DMS79 treated with DMSO at 0.1 percent for 48 hours (cell line): ENCODE results near the gene AFF3.
"Not testable (repeated sequence)": the region's sequence is repeated elsewhere in the genome, so short reads cannot be mapped to it uniquely, and the experiment has no call there.

Experiments
- DNase-seq: peaks from one replicate; lab custom pipeline; 2025; lab: John Stamatoyannopoulos, UW

Gene AFF3

GRCh38 chr2:99933491-99933890 lies 208.9 kb downstream of the AFF3 start:
- DNase-seq, result not testable (repeated sequence)

- no peak for DNase-seq
Measured at GRCh38 chr2:99928470-99929053, 213.8 kb downstream of the AFF3 start.

- not testable (repeated sequence) for DNase-seq
Measured at GRCh38 chr2:99927690-99928207, 214.6 kb downstream of the AFF3 start.

- no peak for DNase-seq
Measured at GRCh38 chr2:99926986-99927385, 215.4 kb downstream of the AFF3 start.

- DNase-seq, result no peak
Measured at GRCh38 chr2:99925960-99926359, 216.4 kb downstream of the AFF3 start.

GRCh38 chr2:99922664-99923063 lies 219.7 kb downstream of the AFF3 start:
- DNase-seq, result no peak

- no peak for DNase-seq
Measured at GRCh38 chr2:99921903-99922302, 220.5 kb downstream of the AFF3 start.

- DNase-seq, result no peak
Measured at GRCh38 chr2:99918389-99918788, 224.0 kb downstream of the AFF3 start.

GRCh38 chr2:99915108-99915675 lies 227.2 kb downstream of the AFF3 start:
- DNase-seq, result no peak

GRCh38 chr2:99911736-99912135 lies 230.7 kb downstream of the AFF3 start:
- no peak for DNase-seq

GRCh38 chr2:99910902-99911301 lies 231.5 kb downstream of the AFF3 start:
- no peak for DNase-seq

GRCh38 chr2:99905636-99906035 lies 236.8 kb downstream of the AFF3 start:
- no peak for DNase-seq

GRCh38 chr2:99905025-99905424 lies 237.4 kb downstream of the AFF3 start:
- no peak for DNase-seq

- no peak for DNase-seq
Measured at GRCh38 chr2:99903981-99904380, 238.4 kb downstream of the AFF3 start.

GRCh38 chr2:99900556-99900955 lies 241.8 kb downstream of the AFF3 start:
- no peak for DNase-seq

- no peak for DNase-seq
Measured at GRCh38 chr2:99899882-99900281, 242.5 kb downstream of the AFF3 start.

- DNase-seq, result no peak
Measured at GRCh38 chr2:99899058-99899855, 243.1 kb downstream of the AFF3 start.

GRCh38 chr2:99898336-99899048 lies 243.9 kb downstream of the AFF3 start:
- DNase-seq, result no peak

- no peak for DNase-seq
Measured at GRCh38 chr2:99891428-99891780, 251.0 kb downstream of the AFF3 start.

GRCh38 chr2:99890568-99891427 lies 251.6 kb downstream of the AFF3 start:
- DNase-seq, result no peak

- DNase-seq, result no peak
Measured at GRCh38 chr2:99888617-99889016, 253.8 kb downstream of the AFF3 start.

- DNase-seq, result no peak
Measured at GRCh38 chr2:99886418-99886817, 256.0 kb downstream of the AFF3 start.
